HepG2 (cell line): ENCODE data around the gene CHPF. TPM values are rescaled to one million over a fixed set of nuclear protein-coding genes. Genes with fewer than 3 reads are reported as not detected.

ENCODE experiments used
- ARID5B ChIP-seq: IDR thresholded peaks from 2 replicates; pipeline ENCODE4 v1.4.0; 2020; ENCODE audit warnings: mild to moderate bottlenecking, missing genetic modification reagents
- BORCS8-MEF2B ChIP-seq: sonication (generic); formaldehyde crosslinking; IDR thresholded peaks from 2 replicates; pipeline ENCODE4 v1.8.0; 2022; ENCODE audit warnings: mild to moderate bottlenecking, missing genetic modification reagents
- CERS6 ChIP-seq: sonication (generic); formaldehyde crosslinking; IDR thresholded peaks from 2 replicates; pipeline ENCODE4 v1.5.0; 2020; ENCODE audit warnings: missing genetic modification reagents
- GTF3A ChIP-seq: sonication (generic); formaldehyde crosslinking; conservative IDR thresholded peaks from 2 replicates; pipeline ENCODE4 v1.4.0; 2020; ENCODE audit warnings: mild to moderate bottlenecking, missing genetic modification reagents
- HOXA9 ChIP-seq: sonication (generic); formaldehyde crosslinking; IDR thresholded peaks from 2 replicates; pipeline ENCODE4 v1.8.1; 2022; ENCODE audit warnings: missing genetic modification reagents, mild to moderate bottlenecking, moderate library complexity, borderline replicate concordance
- KLF9 ChIP-seq: IDR thresholded peaks from 2 replicates; pipeline ENCODE4 v1.6.1; 2016; ENCODE audit warnings: low read depth
- MXD1 ChIP-seq: sonication (generic); formaldehyde crosslinking; IDR thresholded peaks from 2 replicates; pipeline ENCODE4 v1.4.0; 2020; ENCODE audit warnings: mild to moderate bottlenecking, missing genetic modification reagents
- RBFOX2 ChIP-seq: fragments of 200-400 bp; formaldehyde crosslinking; IDR thresholded peaks from 2 replicates; pipeline ENCODE4 v1.6.1; 2017; ENCODE audit warnings: low read depth, mild to moderate bottlenecking, low read length
- THRA ChIP-seq: sonication (generic); formaldehyde crosslinking; IDR thresholded peaks from 2 replicates; pipeline ENCODE4 v1.4.0; 2020; ENCODE audit warnings: missing genetic modification reagents, borderline replicate concordance
- ZFP62 ChIP-seq: sonication (generic); formaldehyde crosslinking; IDR thresholded peaks from 2 replicates; pipeline ENCODE4 v1.4.0; 2020; ENCODE audit warnings: missing genetic modification reagents
- ZIK1 ChIP-seq: sonication (generic); formaldehyde crosslinking; IDR thresholded peaks from 2 replicates; pipeline ENCODE4 v1.5.0; 2020; ENCODE audit warnings: mild to moderate bottlenecking, low read depth, missing genetic modification reagents, borderline replicate concordance
- ZNF10 ChIP-seq: sonication (generic); formaldehyde crosslinking; IDR thresholded peaks from 2 replicates; pipeline ENCODE4 v1.4.0; 2020; ENCODE audit warnings: mild to moderate bottlenecking, low read depth, missing genetic modification reagents, borderline replicate concordance
- ZNF33B ChIP-seq: sonication (generic); formaldehyde crosslinking; IDR thresholded peaks from 2 replicates; pipeline ENCODE4 v1.5.1; 2020; ENCODE audit warnings: mild to moderate bottlenecking, missing genetic modification reagents
- ZNF34 ChIP-seq: sonication (generic); formaldehyde crosslinking; IDR thresholded peaks from 2 replicates; pipeline ENCODE4 v1.4.0; 2020; ENCODE audit warnings: mild to moderate bottlenecking, missing genetic modification reagents, borderline replicate concordance
- ZNF841 ChIP-seq: sonication (generic); formaldehyde crosslinking; IDR thresholded peaks from 2 replicates; pipeline ENCODE4 v1.8.1; 2023; ENCODE audit warnings: missing genetic modification reagents, borderline replicate concordance
- ZNF878 ChIP-seq: sonication (generic); formaldehyde crosslinking; IDR thresholded peaks from 2 replicates; pipeline ENCODE4 v1.8.1; 2023; ENCODE audit warnings: mild to moderate bottlenecking, missing genetic modification reagents, moderate library complexity
- ZSCAN30 ChIP-seq: sonication (generic); formaldehyde crosslinking; IDR thresholded peaks from 2 replicates; pipeline ENCODE4 v1.5.0; 2020; ENCODE audit warnings: mild to moderate bottlenecking, missing genetic modification reagents
- polyA plus RNA-seq, 8 experiments: library from polyadenylated mRNA; depleted of rRNA in 3 of 8; stranded (reverse) in 7 of 8; unstranded in 1 of 8; fragments of >200 nt; fragmentation: Illumina TruSeq in 4 of 8; extraction: Trizol in 4 of 8; gene quantifications; 2 replicates each; pipeline versions ENCODE4 v1.2.1 to v1.2.3, GENCODE V29; 2011 to 2016; ENCODE audit warnings: low read depth in 4 of 8, missing spikeins in 1 of 8, mixed read lengths in 1 of 8; ENCODE audit not compliant: insufficient read depth in 1 of 8
- total RNA-seq, 5 experiments: library from RNA; depleted of rRNA; stranded (reverse); fragments of >200 nt; fragmentation: Illumina TruSeq; extraction: Trizol; gene quantifications; 2 replicates each; pipeline ENCODE4 v1.2.3, GENCODE V29; 2016; ENCODE audit warnings: low read depth in 1 of 5

CHPF gene
- total and polyA plus RNA-seq, 2 of the 13 experiments (the other 11 are each of a cell fraction or from before 2014, with no cell fraction given), result 79.6 to 111 TPM

- 0 out of 2 replicates have a peak, but pooled peaks have one; percentile 67 for TF ChIP-seq MXD1 (CRISPR knock-in tag)
- no peak for TF ChIP-seq ZNF841 (CRISPR knock-in tag)
- no peak for TF ChIP-seq KLF9 (CRISPR knock-in tag)
- no peak for TF ChIP-seq ZNF34 (CRISPR knock-in tag)
- TF ChIP-seq BORCS8-MEF2B, result peak; percentile 60
- no peak for TF ChIP-seq CERS6
- TF ChIP-seq ARID5B, result peak; percentile 22; the same call in 1 of the 2 replicates
- no peak for TF ChIP-seq THRA
- TF ChIP-seq RBFOX2, result peak; percentile 90
- no peak for TF ChIP-seq ZNF33B (CRISPR knock-in tag)
- no peak for TF ChIP-seq GTF3A (CRISPR knock-in tag)
- TF ChIP-seq ZSCAN30 (CRISPR knock-in tag), result no peak
- TF ChIP-seq HOXA9 (CRISPR knock-in tag), result no peak
- no peak for TF ChIP-seq ZIK1
- no peak for TF ChIP-seq ZNF10 (CRISPR knock-in tag)
- no peak for TF ChIP-seq ZFP62 (CRISPR knock-in tag)
- no peak for TF ChIP-seq ZNF878 (CRISPR knock-in tag)
Measured at GRCh38 chr2:219570194-219570923, 26.8 kb upstream of the CHPF start (continued).
